T-cell (primary cell): ENCODE data around the gene STX8. TPM values are rescaled to one million over a fixed set of nuclear protein-coding genes. Genes with fewer than 3 reads are reported as not detected.

Experiments used
- ATAC-seq, 4 experiments: fragments of 200-7000 bp in 3 of 4; fragments of 150-1000 bp in 1 of 4; cut with Tn5 transposase; replicated peaks in 1 of 4; 1 replicate in 3 of 4; 2 replicates in 1 of 4; pipeline ENCODE4 v1.10.0; 2021; ENCODE audit warnings: moderate library complexity in 3 of 4, mild to moderate bottlenecking in 2 of 4, moderate number of reproducible peaks in 1 of 4
- CTCF ChIA-PET, 2 donors: fragments of 300-600 bp; sonication (Branson Sonifier 250); formaldehyde crosslinking; loops; one replicate each; lab custom pipeline; 2022; ENCODE audit warnings: antibody characterized with exemption in 2 of 2; lab: Charles Lee
- POLR2A ChIA-PET, 2 donors: fragments of 300-600 bp; sonication (Branson Sonifier 250); formaldehyde crosslinking; loops; one replicate each; lab custom pipeline; 2022; ENCODE audit warnings: antibody characterized with exemption in 2 of 2; lab: Charles Lee
- DNase-seq, 35 experiments: peaks; one replicate each; pipeline versions ENCODE4 v3.0.0 to v3.0.0-alpha.2; 2013 to 2023
- H3K27ac ChIP-seq: one replicate; pipeline ENCODE4 v1.5.1; 2013; ENCODE audit warnings: low read length
- H3K27me3 ChIP-seq, 2 experiments: replicated peaks in 1 of 2; 1 replicate in 1 of 2; 2 replicates in 1 of 2; pipeline versions ENCODE4 v1.6.1 to v1.7.0; 2013; ENCODE audit warnings: low read length in 1 of 2, mixed read lengths in 1 of 2; ENCODE audit not compliant: control insufficient read depth in 2 of 2, insufficient read depth in 2 of 2; ENCODE audit errors: extremely low read depth in 1 of 2
- H3K36me3 ChIP-seq, 2 donors: 1 replicate in 1 of 2; 2 replicates in 1 of 2; pipeline versions ENCODE4 v1.6.1 to v1.7.0; 2013; ENCODE audit warnings: low read length in 1 of 2; ENCODE audit not compliant: control insufficient read depth in 2 of 2, insufficient read depth in 1 of 2; ENCODE audit errors: extremely low read depth in 1 of 2
- H3K4me1 ChIP-seq, 2 experiments: 1 replicate in 1 of 2; 2 replicates in 1 of 2; pipeline versions ENCODE4 v1.6.1 to v1.7.0; 2013; ENCODE audit warnings: low read length in 2 of 2, mixed read lengths in 1 of 2; ENCODE audit not compliant: insufficient read depth in 2 of 2, control insufficient read depth in 1 of 2; ENCODE audit errors: extremely low read depth in 1 of 2
- H3K4me3 ChIP-seq, 2 donors: 1 replicate in 1 of 2; 2 replicates in 1 of 2; pipeline versions ENCODE4 v1.5.1 to v1.7.0; 2013; ENCODE audit warnings: mild to moderate bottlenecking in 2 of 2, low read length in 1 of 2, moderate library complexity in 1 of 2; ENCODE audit not compliant: control insufficient read depth in 1 of 2; ENCODE audit errors: extremely low read depth in 1 of 2
- H3K9me3 ChIP-seq: 2 replicates; pipeline ENCODE4 v1.7.0; 2013
- H3K27ac Mint-ChIP-seq, 2 donors: one replicate each; pipeline ENCODE4 v1.8.0; 2020 to 2021; ENCODE audit warnings: mild to moderate bottlenecking in 2 of 2, mixed read lengths in 2 of 2
- H3K27me3 Mint-ChIP-seq, 2 donors: one replicate each; pipeline ENCODE4 v1.8.0; 2021 to 2022; ENCODE audit warnings: mixed read lengths in 2 of 2
- H3K36me3 Mint-ChIP-seq: one replicate; pipeline ENCODE4 v1.8.0; 2021; ENCODE audit warnings: mixed read lengths
- H3K4me1 Mint-ChIP-seq, 3 donors: one replicate each; pipeline ENCODE4 v1.8.0; 2020 to 2022; ENCODE audit warnings: mixed read lengths in 3 of 3, mild to moderate bottlenecking in 1 of 3
- H3K4me3 Mint-ChIP-seq, 3 donors: one replicate each; pipeline ENCODE4 v1.8.0; 2020 to 2022; ENCODE audit warnings: mild to moderate bottlenecking in 3 of 3, mixed read lengths in 3 of 3, moderate library complexity in 3 of 3
- H3K9me3 Mint-ChIP-seq, 3 donors: one replicate each; pipeline ENCODE4 v1.8.0; 2020 to 2022; ENCODE audit warnings: mixed read lengths in 3 of 3
- WGBS: methylation state at CpG from one replicate; pipeline ENCODE4 v1.1.5; 2013; ENCODE audit warnings: missing lambda C conversion rate; ENCODE audit not compliant: insufficient coverage; 5-methylcytosine and 5-hydroxymethylcytosine counted together
- total RNA-seq, 35 experiments: library from RNA in 6 of 35; stranded (reverse) in 6 of 35; fragments of 120-200 nt in 1 of 35; gene quantifications; one replicate each; pipeline versions ENCODE4 v1.2.1 to v1.2.4 and lab custom pipeline; 2013 to 2026

STX8 gene
- total RNA-seq, 5 donors from 2014 or later (not counting 1 experiment from before 2014, with no cell fraction given) = 34.1 to 65.2 (median 57.8) TPM

GRCh38 chr17:9306086-9306485 lies 269.5 kb downstream of the STX8 start:
- no CpG with 5 or more reads among the region's 6 CpGs for WGBS

GRCh38 chr17:9299695-9300094 lies 275.9 kb downstream of the STX8 start:
- H3K4me1 Mint-ChIP-seq = peaks cover 0 to 3% (median 0%) of the 10 kb centered on the region in 3 donors
- Histone ChIP-seq H3K27me3 (no peaks in the 10 kb centered on the region), H3K36me3 (no peaks in the 10 kb centered on the region), H3K9me3 (no peaks in the 10 kb centered on the region), H3K4me3 (no peak overlapping the region), H3K4me1 (no peaks in the 10 kb centered on the region), H3K27ac (no peak overlapping the region)
- ChIA-PET CTCF (interaction anchor here in 1 of 2 donors (0.9 kb wide), 1 partner anchor 13 kb away, joined by 5 read pairs; no protein-coding TSS in a partner anchor), POLR2A (no interaction called here)
- H3K36me3 Mint-ChIP-seq = peaks cover 8% of the 10 kb centered on the region
- whole genome bisulfite sequencing = 100% methylated on average over 1 of the region's 7 CpGs
- DNase-seq (no peak), ATAC-seq (no peak)
- no peaks in the 10 kb centered on the region for H3K9me3 Mint-ChIP-seq
- H3K4me3 Mint-ChIP-seq = no peak overlapping the region
- no peaks in the 10 kb centered on the region for H3K27me3 Mint-ChIP-seq
- no peak overlapping the region for H3K27ac Mint-ChIP-seq

More at GRCh38 chr17:9306086-9306485, 269.5 kb downstream of the STX8 start:
- H3K9me3 Mint-ChIP-seq = no peaks in the 10 kb centered on the region
- DNase-seq = no peak
- Histone ChIP-seq H3K4me1 (no peaks in the 10 kb centered on the region), H3K27me3 (no peaks in the 10 kb centered on the region), H3K4me3 (no peak overlapping the region), H3K9me3 (no peaks in the 10 kb centered on the region), H3K27ac (no peak overlapping the region), H3K36me3 (no peaks in the 10 kb centered on the region)
- ATAC-seq = no peak
- H3K4me1 Mint-ChIP-seq = peaks cover 0 to 1% (median 0%) of the 10 kb centered on the region in 3 donors
- POLR2A ChIA-PET = no interaction called here
- H3K27me3 Mint-ChIP-seq = no peaks in the 10 kb centered on the region
- peaks cover 5% of the 10 kb centered on the region for H3K36me3 Mint-ChIP-seq
- no peak overlapping the region for H3K27ac Mint-ChIP-seq
- H3K4me3 Mint-ChIP-seq = no peak overlapping the region
- CTCF ChIA-PET = no interaction called here

GRCh38 chr17:9298776-9299295 lies 276.8 kb downstream of the STX8 start:
- Histone ChIP-seq H3K36me3 (no peaks in the 10 kb centered on the region), H3K4me3 (no peak overlapping the region), H3K9me3 (no peaks in the 10 kb centered on the region), H3K27me3 (no peaks in the 10 kb centered on the region), H3K4me1 (no peaks in the 10 kb centered on the region), H3K27ac (no peak overlapping the region)
- H3K36me3 Mint-ChIP-seq = peaks cover 7% of the 10 kb centered on the region
- no peaks in the 10 kb centered on the region for H3K9me3 Mint-ChIP-seq
- POLR2A ChIA-PET = no interaction called here
- no peaks in the 10 kb centered on the region for H3K27me3 Mint-ChIP-seq
- H3K4me1 Mint-ChIP-seq = peaks cover 0 to 3% (median 0%) of the 10 kb centered on the region in 3 donors
- CTCF ChIA-PET = no interaction called here
- 89% methylated on average over 3 of the region's 5 CpGs for WGBS
- DNase-seq (no peak), ATAC-seq (no peak)
- H3K27ac Mint-ChIP-seq = no peak overlapping the region
- H3K4me3 Mint-ChIP-seq = no peak overlapping the region

- CTCF ChIA-PET = no interaction called here
- no peak overlapping the region for H3K4me3 ChIP-seq
- DNase-seq (no peak), ATAC-seq (no peak)
- H3K9me3 ChIP-seq = no peaks in the 10 kb centered on the region
- POLR2A ChIA-PET = no interaction called here
- Mint-ChIP-seq H3K36me3 (peaks cover 6% of the 10 kb centered on the region), H3K27me3 (no peaks in the 10 kb centered on the region), H3K4me3 (no peak overlapping the region), H3K27ac (no peak overlapping the region), H3K9me3 (no peaks in the 10 kb centered on the region), H3K4me1 (peaks cover 0 to 3% (median 0%) of the 10 kb centered on the region in 3 donors)
- H3K27me3 ChIP-seq = no peaks in the 10 kb centered on the region
- H3K36me3 ChIP-seq = no peaks in the 10 kb centered on the region
- 92% methylated on average over 4 of the region's 5 CpGs for WGBS
- no peak overlapping the region for H3K27ac ChIP-seq
- no peaks in the 10 kb centered on the region for H3K4me1 ChIP-seq
These were observed 277.5 kb downstream of the STX8 start for GRCh38 chr17:9298135-9298534.

- no peak for ATAC-seq
- ChIA-PET POLR2A (no interaction called here), CTCF (no interaction called here)
- no peak overlapping the region for H3K4me3 Mint-ChIP-seq
- peaks cover 3% of the 10 kb centered on the region for H3K36me3 Mint-ChIP-seq
- 90% methylated on average over 2 of the region's 4 CpGs for WGBS
- Histone ChIP-seq H3K36me3 (no peaks in the 10 kb centered on the region), H3K27me3 (no peaks in the 10 kb centered on the region), H3K4me1 (peaks cover 4 to 5% of the 10 kb centered on the region in 2 experiments), H3K4me3 (no peak overlapping the region), H3K27ac (no peak overlapping the region), H3K9me3 (no peaks in the 10 kb centered on the region)
- DNase-seq = no peak
- peaks cover 25 to 26% (median 25%) of the 10 kb centered on the region in 3 donors for H3K4me1 Mint-ChIP-seq
- no peaks in the 10 kb centered on the region for H3K27me3 Mint-ChIP-seq
- H3K27ac Mint-ChIP-seq = no peak overlapping the region
- H3K9me3 Mint-ChIP-seq = no peaks in the 10 kb centered on the region
These were observed 280.9 kb downstream of the STX8 start for GRCh38 chr17:9294661-9295210.

- H3K4me1 ChIP-seq = peaks cover 4 to 8% of the 10 kb centered on the region in 2 experiments
- 100% methylated on average over 1 of the region's 2 CpGs for WGBS
- POLR2A ChIA-PET = no interaction called here
These were observed 283.1 kb downstream of the STX8 start for GRCh38 chr17:9292561-9292941.

More at GRCh38 chr17:9292561-9292941, 283.1 kb downstream of the STX8 start:
- CTCF ChIA-PET = interaction anchor here in 1 of 2 donors (0.7 kb wide), 1 partner anchor 84 kb away, joined by 6 read pairs; no protein-coding TSS in a partner anchor
- Histone ChIP-seq H3K27ac (no peak overlapping the region), H3K9me3 (no peaks in the 10 kb centered on the region), H3K27me3 (no peaks in the 10 kb centered on the region), H3K36me3 (no peaks in the 10 kb centered on the region), H3K4me3 (no peak overlapping the region)
- Mint-ChIP-seq H3K27ac (no peak overlapping the region), H3K4me3 (no peak overlapping the region), H3K27me3 (no peaks in the 10 kb centered on the region), H3K9me3 (no peaks in the 10 kb centered on the region), H3K36me3 (no peaks in the 10 kb centered on the region), H3K4me1 (peaks cover 34 to 35% (median 35%) of the 10 kb centered on the region in 3 donors)
- ATAC-seq = no peak
- no peak for DNase-seq
